ENCODE results near the gene AQP12B.
"Not testable (repeated sequence)": the region's sequence is repeated elsewhere in the genome, so short reads cannot be mapped to it uniquely, and the experiment has no call there.

Gene AQP12B

GRCh38 chr2:240701091-240701735 lies 18.5 kb upstream of the AQP12B start:
- DNase-seq: no peak

- not testable (repeated sequence) for DNase-seq
Measured at GRCh38 chr2:240700616-240701015, 17.9 kb upstream of the AQP12B start.

GRCh38 chr2:240699835-240700234 lies 17.1 kb upstream of the AQP12B start:
- DNase-seq: not testable (repeated sequence)

- DNase-seq: not testable (repeated sequence)
Measured at GRCh38 chr2:240698852-240699561, 16.3 kb upstream of the AQP12B start.

- DNase-seq: not testable (repeated sequence)
Measured at GRCh38 chr2:240696469-240696868, 13.8 kb upstream of the AQP12B start.

GRCh38 chr2:240695593-240695992 lies 12.9 kb upstream of the AQP12B start:
- DNase-seq: not testable (repeated sequence)

GRCh38 chr2:240694304-240694703 lies 11.6 kb upstream of the AQP12B start:
- DNase-seq: not testable (repeated sequence)

GRCh38 chr2:240692583-240693561 lies 10.2 kb upstream of the AQP12B start:
- DNase-seq: not testable (repeated sequence)

- not testable (repeated sequence) for DNase-seq
Measured at GRCh38 chr2:240691631-240692420, 9.1 kb upstream of the AQP12B start, which contains the start of gene AQP12A. Gene AQP12A, plus strand, starts transcription at chr2:240691866. Its CDS starts 48 bp downstream, at chr2:240691914.

GRCh38 chr2:240691075-240691427 lies 8.4 kb upstream of the AQP12B start:
- DNase-seq: not testable (repeated sequence)

- DNase-seq: not testable (repeated sequence)
Measured at GRCh38 chr2:240690421-240691074, 7.9 kb upstream of the AQP12B start.

GRCh38 chr2:240689975-240690374 lies 7.3 kb upstream of the AQP12B start:
- DNase-seq: no peak

GRCh38 chr2:240688553-240688919 lies 5.9 kb upstream of the AQP12B start:
- DNase-seq: no peak

- no peak for DNase-seq
Measured at GRCh38 chr2:240687741-240688552, 5.3 kb upstream of the AQP12B start.

- no peak for DNase-seq
Measured at GRCh38 chr2:240687045-240687740, 4.5 kb upstream of the AQP12B start.

- no peak for DNase-seq
Measured at GRCh38 chr2:240686460-240686859, 3.8 kb upstream of the AQP12B start.

- DNase-seq: no peak
Measured at GRCh38 chr2:240685771-240686371, 3.2 kb upstream of the AQP12B start.

- DNase-seq: not testable (repeated sequence)
Measured at GRCh38 chr2:240683980-240684728, 1.5 kb upstream of the AQP12B start.

All from suppressor macrophage treated with lipopolysaccharide for 4 hours (primary cell).